Mesenchymal stem cell (in vitro differentiated cells and primary cell): Measurements from ENCODE around the gene ALOX15B.

Experiments used
- DNase-seq: peaks from one replicate; pipeline ENCODE4 v3.0.0-alpha.2; 2013
- H2AFZ ChIP-seq: one replicate; pipeline ENCODE4 v1.6.1; 2013; ENCODE audit warnings: low read depth, mild to moderate bottlenecking, control low read depth, inconsistent platforms, low read length, moderate library complexity
- H2AK5ac ChIP-seq: 2 replicates; pipeline ENCODE4 v1.6.1; 2013; ENCODE audit warnings: low read length, moderate library complexity, mild to moderate bottlenecking, inconsistent platforms; ENCODE audit not compliant: severe bottlenecking
- H2BK120ac ChIP-seq: one replicate; pipeline ENCODE4 v1.6.1; 2013; ENCODE audit warnings: low read depth, mild to moderate bottlenecking, inconsistent platforms, low read length, moderate library complexity
- H2BK12ac ChIP-seq, 2 experiments: one replicate each; pipeline ENCODE4 v1.6.1; 2013; ENCODE audit warnings: inconsistent platforms in 2 of 2, low read length in 2 of 2, mild to moderate bottlenecking in 2 of 2, moderate library complexity in 2 of 2, control low read depth in 1 of 2
- H2BK15ac ChIP-seq: one replicate; pipeline ENCODE4 v1.6.1; 2013; ENCODE audit warnings: mild to moderate bottlenecking, low read depth, inconsistent platforms; ENCODE audit not compliant: poor library complexity, severe bottlenecking
- H2BK5ac ChIP-seq: 2 replicates; pipeline ENCODE4 v1.6.1; 2013; ENCODE audit warnings: low read depth, mild to moderate bottlenecking, low read length, control low read depth, inconsistent platforms; ENCODE audit not compliant: poor library complexity, severe bottlenecking
- H3K14ac ChIP-seq, 2 experiments: one replicate each; pipeline ENCODE4 v1.6.1; 2013; ENCODE audit warnings: inconsistent platforms in 2 of 2, low read length in 2 of 2, control low read depth in 1 of 2, mild to moderate bottlenecking in 1 of 2, moderate library complexity in 1 of 2
- H3K18ac ChIP-seq, 2 experiments: one replicate each; pipeline ENCODE4 v1.6.1; 2013; ENCODE audit warnings: inconsistent platforms in 2 of 2, low read length in 2 of 2, control low read depth in 1 of 2, low read depth in 1 of 2, mild to moderate bottlenecking in 1 of 2
- H3K23ac ChIP-seq, 2 experiments: one replicate each; pipeline ENCODE4 v1.6.1; 2013; ENCODE audit warnings: inconsistent platforms in 2 of 2, low read length in 2 of 2, mild to moderate bottlenecking in 2 of 2, moderate library complexity in 2 of 2, control low read depth in 1 of 2
- H3K27ac ChIP-seq: 2 replicates; pipeline ENCODE4 v1.5.1; 2013; ENCODE audit warnings: mild to moderate bottlenecking, moderate library complexity, low read length, control low read depth, inconsistent platforms; ENCODE audit not compliant: poor library complexity, severe bottlenecking
- H3K27me3 ChIP-seq, 2 experiments: 2 replicates each; pipeline versions ENCODE4 v1.6.1 to v1.7.0; 2013; ENCODE audit warnings: low read length in 2 of 2, mild to moderate bottlenecking in 2 of 2, moderate library complexity in 2 of 2, control low read depth in 1 of 2, inconsistent platforms in 1 of 2; ENCODE audit not compliant: control insufficient read depth in 1 of 2, insufficient read depth in 1 of 2
- H3K36me3 ChIP-seq, 2 experiments: 2 replicates each; pipeline versions ENCODE4 v1.6.1 to v1.7.0; 2013; ENCODE audit warnings: low read length in 2 of 2, control low read depth in 1 of 2, inconsistent platforms in 1 of 2, low read depth in 1 of 2, mild to moderate bottlenecking in 1 of 2; ENCODE audit not compliant: insufficient read depth in 2 of 2, control insufficient read depth in 1 of 2
- H3K4ac ChIP-seq, 2 experiments: one replicate each; pipeline ENCODE4 v1.6.1; 2013; ENCODE audit warnings: inconsistent platforms in 2 of 2, low read length in 2 of 2, mild to moderate bottlenecking in 2 of 2, moderate library complexity in 2 of 2, control low read depth in 1 of 2, low read depth in 1 of 2
- H3K4me1 ChIP-seq: 2 replicates; pipeline ENCODE4 v1.6.1; 2013; ENCODE audit warnings: low read depth, low read length, control low read depth; ENCODE audit not compliant: control insufficient read depth, insufficient read depth
- H3K4me2 ChIP-seq: 2 replicates; pipeline ENCODE4 v1.6.1; 2013; ENCODE audit warnings: low read length, mild to moderate bottlenecking, inconsistent platforms; ENCODE audit not compliant: poor library complexity, severe bottlenecking
- H3K4me3 ChIP-seq, 2 experiments: 2 replicates each; pipeline versions ENCODE4 v1.5.1 to v1.7.0; 2013; ENCODE audit warnings: low read length in 2 of 2, mild to moderate bottlenecking in 2 of 2, control low read depth in 1 of 2, low read depth in 1 of 2; ENCODE audit not compliant: insufficient read depth in 1 of 2
- H3K79me1 ChIP-seq: replicated peaks from 2 replicates; pipeline ENCODE4 v1.6.1; 2013; ENCODE audit warnings: mild to moderate bottlenecking, control low read depth, low read length, inconsistent platforms; ENCODE audit not compliant: poor library complexity, severe bottlenecking
- H3K9ac ChIP-seq: 2 replicates; pipeline ENCODE4 v1.7.0; 2013; ENCODE audit warnings: mild to moderate bottlenecking, low read length, moderate library complexity
- H3K9me3 ChIP-seq: 2 replicates; pipeline ENCODE4 v1.7.0; 2013; ENCODE audit warnings: mild to moderate bottlenecking, low read length; ENCODE audit not compliant: control insufficient read depth
- H4K8ac ChIP-seq: one replicate; pipeline ENCODE4 v1.6.1; 2013; ENCODE audit warnings: inconsistent platforms, mild to moderate bottlenecking, low read length, moderate library complexity
- H4K91ac ChIP-seq: one replicate; pipeline ENCODE4 v1.6.1; 2013; ENCODE audit warnings: mild to moderate bottlenecking, low read length, inconsistent platforms
- WGBS: methylation state at CpG from one replicate; pipeline ENCODE4 v1.1.7; 2013; ENCODE audit warnings: mixed read lengths; 5-methylcytosine and 5-hydroxymethylcytosine counted together

The ALOX15B gene

GRCh38 chr17:8062807-8063483, 24.1 kb downstream of the ALOX15B start:
- Histone ChIP-seq H3K23ac (no peak overlapping the region), H2BK5ac (no peak overlapping the region), H3K79me1 (no peaks in the 10 kb centered on the region), H3K4me3 (peak overlapping the region in 1 of 2 experiments; percentile 62), H2AK5ac (no peak overlapping the region), H3K9me3 (no peaks in the 10 kb centered on the region), H3K18ac (no peak overlapping the region), H3K4ac (no peak overlapping the region), H4K91ac (no peak overlapping the region), H2BK15ac (no peak overlapping the region), H3K14ac (no peak overlapping the region), H3K27me3 (peaks cover 82 to 86% of the 10 kb centered on the region in 2 experiments), H3K36me3 (no peaks in the 10 kb centered on the region), H3K9ac (no peak overlapping the region), H3K4me1 (no peaks in the 10 kb centered on the region), H4K8ac (no peak overlapping the region), H3K27ac (no peak overlapping the region), H2BK12ac (no peak overlapping the region), H2BK120ac (no peak overlapping the region), H3K4me2 (peak overlapping the region; percentile 33), H2AFZ (no peak overlapping the region)
- DNase-seq, result peak; percentile 18
- 5% methylated on average over 12 of the region's 15 CpGs for WGBS

DNA sequence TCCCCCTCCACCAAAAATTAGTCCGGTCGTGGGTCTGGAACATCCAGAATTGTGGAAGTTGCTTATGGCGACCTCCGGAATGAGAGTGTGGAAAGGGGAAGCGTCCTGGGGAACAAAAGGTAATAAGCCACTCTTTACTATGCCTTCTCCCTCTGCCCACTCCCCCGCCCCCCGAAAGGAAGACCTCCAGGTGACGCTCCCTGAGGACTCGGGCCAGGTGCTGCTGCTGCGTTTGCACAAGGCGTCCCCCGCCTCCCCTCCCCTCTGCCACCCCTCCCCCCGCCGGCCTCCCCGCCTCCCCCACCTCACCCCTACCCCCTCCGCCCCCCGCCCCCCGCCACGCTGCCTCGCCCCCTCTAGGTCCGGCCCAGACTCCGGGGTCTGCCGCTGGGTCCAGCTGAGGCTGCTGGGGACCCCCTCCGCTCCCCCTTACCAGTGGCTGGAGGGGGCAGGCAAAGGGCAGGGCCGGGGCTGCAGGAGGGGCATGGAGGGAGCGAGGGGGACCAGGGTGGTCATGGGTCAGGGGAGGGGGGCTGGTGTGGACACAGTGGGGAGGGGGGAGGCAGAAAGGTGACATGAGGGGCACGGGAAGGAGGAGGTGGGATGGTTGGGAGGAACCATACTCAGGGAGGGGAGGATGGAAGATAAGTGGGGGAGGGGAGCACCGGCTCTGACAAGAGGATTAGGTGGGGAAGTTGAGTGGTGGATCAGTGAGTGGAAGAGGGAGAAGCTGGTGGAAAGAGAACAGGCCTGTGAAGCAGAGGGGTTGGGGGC, 25.1 kb downstream of the ALOX15B start:
- Histone ChIP-seq H3K4me1 (no peaks in the 10 kb centered on the region), H2BK15ac (no peak overlapping the region), H4K91ac (no peak overlapping the region), H3K79me1 (no peaks in the 10 kb centered on the region), H3K36me3 (no peaks in the 10 kb centered on the region), H3K4me2 (no peak overlapping the region), H3K4me3 (no peak overlapping the region), H2BK120ac (no peak overlapping the region), H3K18ac (no peak overlapping the region), H4K8ac (no peak overlapping the region), H2AFZ (no peak overlapping the region), H2AK5ac (no peak overlapping the region), H3K4ac (no peak overlapping the region), H3K27ac (no peak overlapping the region), H3K9ac (no peak overlapping the region), H3K23ac (no peak overlapping the region), H2BK12ac (no peak overlapping the region), H2BK5ac (no peak overlapping the region), H3K9me3 (no peaks in the 10 kb centered on the region), H3K27me3 (peaks cover 81 to 83% of the 10 kb centered on the region in 2 experiments), H3K14ac (no peak overlapping the region)
- WGBS, result 7% methylated on average over 9 of the region's 28 CpGs
- no peak for DNase-seq

- H3K79me1 ChIP-seq, result no peaks in the 10 kb centered on the region
- no peak overlapping the region for H3K27ac ChIP-seq
- no peak overlapping the region for H3K23ac ChIP-seq
- 38% methylated on average over 5 of the region's 6 CpGs for WGBS
- DNase-seq, result no peak
- H2AFZ ChIP-seq, result no peak overlapping the region
- no peak overlapping the region for H2BK5ac ChIP-seq
- no peaks in the 10 kb centered on the region for H3K9me3 ChIP-seq
- H4K91ac ChIP-seq, result no peak overlapping the region
- H3K18ac ChIP-seq, result no peak overlapping the region
- no peak overlapping the region for H4K8ac ChIP-seq
- H2AK5ac ChIP-seq, result no peak overlapping the region
- no peak overlapping the region for H3K9ac ChIP-seq
- H2BK12ac ChIP-seq, result no peak overlapping the region
- H2BK15ac ChIP-seq, result no peak overlapping the region
- no peak overlapping the region for H2BK120ac ChIP-seq
- H3K14ac ChIP-seq, result no peak overlapping the region
- H3K36me3 ChIP-seq, result no peaks in the 10 kb centered on the region
- H3K4me1 ChIP-seq, result no peaks in the 10 kb centered on the region
- H3K4me2 ChIP-seq, result no peak overlapping the region
- H3K27me3 ChIP-seq, result peaks cover 78 to 84% of the 10 kb centered on the region in 2 experiments
- no peak overlapping the region for H3K4me3 ChIP-seq
- H3K4ac ChIP-seq, result no peak overlapping the region
Observed at GRCh38 chr17:8064561-8065019, 25.7 kb downstream of the ALOX15B start.
